Brain microvascular endothelial cell (primary cell): ENCODE data around the gene OR13C4.
A peak's percentile ranks its signal among the peaks of the same experiment; 100 is the strongest.

Experiments
- DNase-seq: peaks from one replicate; pipeline ENCODE4 v3.0.0-alpha.2; 2020
- H3K27ac ChIP-seq: fragments of 250-450 bp; sonication (Bioruptor Pico); 2 replicates; pipeline ENCODE4 v1.5.1; 2020; ENCODE audit warnings: mild to moderate bottlenecking, moderate library complexity
- H3K27me3 ChIP-seq: fragments of 250-450 bp; sonication (Bioruptor Pico); replicated peaks from 2 replicates; pipeline ENCODE4 v1.5.1; 2020; ENCODE audit warnings: mild to moderate bottlenecking
- H3K36me3 ChIP-seq: fragments of 250-450 bp; sonication (Bioruptor Pico); replicated peaks from 2 replicates; pipeline ENCODE4 v1.5.1; 2020; ENCODE audit warnings: mild to moderate bottlenecking
- H3K4me3 ChIP-seq: 2 replicates; pipeline ENCODE4 v1.5.1; 2011; ENCODE audit warnings: low read depth, mild to moderate bottlenecking, control low read depth, low read length, moderate library complexity
- CTCF ChIP-seq: IDR thresholded peaks from 2 replicates; pipeline ENCODE4 v1.5.1; 2011; ENCODE audit warnings: low read depth, mild to moderate bottlenecking, moderate library complexity, low read length, control low read depth, inconsistent platforms; ENCODE audit errors: missing control alignments
- in situ Hi-C: cut with HindIII; loops from 2 replicates; pipeline ENCODE4 v1.10.0; 2017; ENCODE audit warnings: low sequenced_read_pairs, low pct_ligation_motif_present

Gene OR13C4

GRCh38 chr9:104514901-104515300 lies 12.1 kb downstream of the OR13C4 start:
- Histone ChIP-seq H3K27ac (no peak overlapping the region), H3K4me3 (no peak overlapping the region), H3K36me3 (no peaks in the 10 kb centered on the region), H3K27me3 (no peaks in the 10 kb centered on the region)
- no peak for TF ChIP-seq CTCF
- in situ Hi-C loops, result no loop called here
- no peak for DNase-seq

GRCh38 chr9:104506565-104506964 lies 20.4 kb downstream of the OR13C4 start:
- H3K4me3 ChIP-seq, result no peak overlapping the region
- no peak for TF ChIP-seq CTCF
- no peak overlapping the region for H3K27ac ChIP-seq
- in situ Hi-C loops, result no loop called here
- H3K27me3 ChIP-seq, result no peaks in the 10 kb centered on the region
- DNase-seq, result no peak
- H3K36me3 ChIP-seq, result no peaks in the 10 kb centered on the region

GRCh38 chr9:104503963-104504362 lies 23.0 kb downstream of the OR13C4 start, which contains the start of gene OR13F1:
TSS of gene OR13F1 (plus strand) at chr9:104504263. CDS start at chr9:104504263, 0 bp downstream.
- Histone ChIP-seq H3K36me3 (no peaks in the 10 kb centered on the region), H3K4me3 (no peak within 1 kb of the TSS), H3K27me3 (no peaks in the 10 kb centered on the region), H3K27ac (no peak within 1 kb of the TSS)
- in situ Hi-C loops, result no loop called here
- no peak for TF ChIP-seq CTCF
- no peak for DNase-seq

- no peak for DNase-seq
- Histone ChIP-seq H3K4me3 (no peak overlapping the region), H3K27me3 (no peaks in the 10 kb centered on the region), H3K36me3 (no peaks in the 10 kb centered on the region), H3K27ac (no peak overlapping the region)
- no peak for TF ChIP-seq CTCF
- in situ Hi-C loops, result no loop called here
Measured at GRCh38 chr9:104503440-104503839, 23.6 kb downstream of the OR13C4 start.

- in situ Hi-C loops, result no loop called here
- Histone ChIP-seq H3K36me3 (no peaks in the 10 kb centered on the region), H3K4me3 (no peak overlapping the region), H3K27ac (no peak overlapping the region), H3K27me3 (no peaks in the 10 kb centered on the region)
- no peak for DNase-seq
- TF ChIP-seq CTCF, result peak; percentile 13
Measured at GRCh38 chr9:104494808-104495207, 32.2 kb downstream of the OR13C4 start.

GRCh38 chr9:104485014-104485413 lies 42.0 kb downstream of the OR13C4 start:
- in situ Hi-C loops, result no loop called here
- TF ChIP-seq CTCF, result no peak

More at GRCh38 chr9:104485014-104485413, 42.0 kb downstream of the OR13C4 start:
- no peak for DNase-seq
- Histone ChIP-seq H3K36me3 (no peaks in the 10 kb centered on the region), H3K27ac (no peak overlapping the region), H3K27me3 (no peaks in the 10 kb centered on the region), H3K4me3 (no peak overlapping the region)
